ENCODE data around the gene PIGT. TPM values are rescaled to one million over a fixed set of nuclear protein-coding genes. Genes with fewer than 3 reads are reported as not detected.

PIGT gene
- total and polyA plus RNA-seq, 10 of the 15 experiments (the other 5 are each of a cell fraction or from before 2014, with no cell fraction given): 18.6 to 66.0 (median 35.3) TPM

- TF ChIP-seq CUX1 (IDR thresholded peaks at IDR 0.05; ENCODE audit: insufficient replicate concordance, low read depth, low read length) (no peak), CBX5 (IDR thresholded peaks at IDR 0.05; ENCODE audit: low read depth) (no peak), FOXM1 (IDR thresholded peaks at IDR 0.05; ENCODE audit: low read depth, low read length) (no peak)
Measured at GRCh38 chr20:45410887-45411286, 5.1 kb upstream of the PIGT start (continued).

- no TSS peak for BruUV-seq (replicated peaks)
- DNase-seq (ENCODE audit: low read depth, low spot score) (no peak), FAIRE-seq (no peak), ATAC-seq (no peak)
- POLR2A ChIA-PET: interaction anchor here (1.1 kb wide), 1 partner anchor 50 kb away, joined by 3 read pairs; the partner anchor contains the start of gene SYS1
- RAD21 ChIA-PET (ENCODE audit: unreplicated experiment): interaction anchor here (0.6 to 1.4 kb wide), 4 partner anchors 16 to 358 kb away, joined by 3 to 5 read pairs (median 4); partner anchors contain the start of gene SYS1
- Histone ChIP-seq H3K4me3 (no peak overlapping the region), H3K36me3 (ENCODE audit: control insufficient read depth in 2 of 2, insufficient read depth in 2 of 2, low read length in 1 of 2) (no peaks in the 10 kb centered on the region; a peak in 1 of 4 replicates), H3K9ac (ENCODE audit: control insufficient read depth, insufficient read depth, low read length) (no peak overlapping the region), H4K20me1 (ENCODE audit: control insufficient read depth, insufficient read depth) (no peaks in the 10 kb centered on the region), H3K27me3 (replicated peaks in 1 of 2; ENCODE audit: control insufficient read depth in 2 of 2, insufficient read depth in 2 of 2, low read length in 1 of 2) (no peaks in the 10 kb centered on the region), H3K79me2 (ENCODE audit: control insufficient read depth, insufficient read depth, low read length) (peaks cover 13% of the 10 kb centered on the region), H3K4me1 (ENCODE audit: control insufficient read depth, insufficient read depth, low read length) (peaks cover 5% of the 10 kb centered on the region; the same call in 1 of the 2 replicates), H2AFZ (ENCODE audit: control insufficient read depth, low read depth, low read length) (no peak overlapping the region), H3K4me2 (ENCODE audit: control insufficient read depth, insufficient read depth) (no peak overlapping the region), H3K9me3 (replicated peaks; ENCODE audit: control insufficient read depth, insufficient read depth, low read length) (no peaks in the 10 kb centered on the region), H3K27ac (ENCODE audit: control insufficient read depth, insufficient read depth) (no peak overlapping the region)
- in situ Hi-C loops (cut with MboI) (no loop called here), intact Hi-C loops (cut with micrococcal nuclease; ENCODE audit: unreplicated experiment) (no loop called here)
- SMC1A ChIA-PET (ENCODE audit: uncharacterized antibody, unreplicated experiment): interaction anchor here (0.5 to 2.5 kb wide), 6 partner anchors 24 to 51 kb away, joined by 3 to 14 read pairs (median 4); partner anchors contain the start of gene SYS1
- 63% methylated on average over 5 of the region's 5 CpGs for WGBS (ENCODE audit: insufficient coverage, insufficient replicate concordance, low lambda C conversion rate, missing lambda C conversion rate)
- CTCF ChIA-PET: interaction anchor here (0.9 to 2.2 kb wide), 4 partner anchors 10 to 39 kb away, joined by 3 to 11 read pairs (median 5); no protein-coding TSS in a partner anchor
- TF ChIP-seq RAD51 (IDR thresholded peaks at IDR 0.05) (no peak), EZH2 (IDR thresholded peaks at IDR 0.05; ENCODE audit: borderline replicate concordance, control insufficient read depth, low read depth, low read length) (no peak), CBFB (IDR thresholded peaks at IDR 0.05; ENCODE audit: low read depth) (no peak), SRF (IDR thresholded peaks at IDR 0.05; ENCODE audit: low read depth in 2 of 2, low read length in 2 of 2) (no peak), BRCA1 (IDR thresholded peaks at IDR 0.05; ENCODE audit: low read depth, low read length) (no peak), ATF7 (IDR thresholded peaks at IDR 0.05; ENCODE audit: low read depth) (no peak), LARP7 (IDR thresholded peaks at IDR 0.05) (no peak), SREBF1 (IDR thresholded peaks at IDR 0.05; ENCODE audit: low read length) (no peak), STAT1 (conservative IDR thresholded peaks at IDR 0.05) (no peak), PKNOX1 (IDR thresholded peaks at IDR 0.05) (no peak), REST (IDR thresholded peaks at IDR 0.05; ENCODE audit: low read depth, low read length) (no peak)
Measured at GRCh38 chr20:45412653-45413052, 3.3 kb upstream of the PIGT start.
